DOHH2 (cell line): ENCODE data around the gene SIRT5.

Source experiments
- CTCF ChIP-seq: fragments of 200-600 bp; sonication (generic); IDR thresholded peaks from one replicate; pipeline ENCODE4 v1.5.1; 2014; ENCODE audit warnings: antibody characterized with exemption, mild to moderate bottlenecking, low read depth, low read length; ENCODE audit not compliant: poor library complexity, severe bottlenecking
- EZH2phosphoT487 ChIP-seq: fragments of 200-600 bp; sonication (generic); IDR thresholded peaks from 2 replicates; pipeline ENCODE4 v1.6.1; 2017; ENCODE audit warnings: borderline replicate concordance, mild to moderate bottlenecking, antibody characterized with exemption, low read length, moderate library complexity, mixed read lengths

- no peak for TF ChIP-seq EZH2phosphoT487
- TF ChIP-seq CTCF, result no peak
Measured at GRCh38 chr6:13535306-13535705, 39.1 kb upstream of the SIRT5 start.
